HT-29 (cell line): Measurements from ENCODE around the gene FAM8A1. TPM values are rescaled to one million over a fixed set of nuclear protein-coding genes. Genes with fewer than 3 reads are reported as not detected.

Source experiments
- DNase-seq: peaks from one replicate; pipeline ENCODE4 v3.0.0-alpha.2; 2015; ENCODE audit warnings: low spot score
- total RNA-seq: library from RNA; depleted of rRNA; stranded (reverse); fragments of >200 nt; shearing (Covaris generic); gene quantifications from 2 replicates; pipeline ENCODE4 v1.2.3, GENCODE V29; 2014

FAM8A1 gene
- total RNA-seq, 1 experiment from 2014 or later = 9.9 TPM

- peak; percentile 49 for DNase-seq
Observed at GRCh38 chr6:17600527-17601385, 654 bp downstream of the FAM8A1 start.

GRCh38 chr6:17601386-17601703, 1.2 kb downstream of the FAM8A1 start:
- no peak for DNase-seq

- DNase-seq = no peak
Observed at GRCh38 chr6:17602888-17603287, 2.8 kb downstream of the FAM8A1 start.

DNA sequence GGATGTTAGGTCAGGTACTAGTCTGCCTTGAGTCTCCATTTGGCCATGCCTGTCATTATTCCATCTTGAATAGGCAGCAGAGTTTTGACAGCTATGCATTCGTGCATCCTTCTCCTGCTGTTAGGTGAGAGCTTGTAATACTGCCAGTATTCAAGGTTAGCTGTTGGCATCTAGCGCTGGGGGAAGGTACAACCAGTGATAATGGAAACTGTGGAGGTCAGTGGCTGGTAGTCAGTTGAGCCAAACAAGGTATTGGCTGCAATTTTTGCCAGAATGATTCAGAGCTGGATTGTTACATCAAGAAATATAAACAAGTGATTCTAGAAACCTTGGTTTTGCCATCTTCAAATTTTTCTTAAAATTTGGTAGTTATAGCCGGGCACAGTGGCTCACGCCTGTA, 6.5 kb downstream of the FAM8A1 start:
- no peak for DNase-seq

DNA sequence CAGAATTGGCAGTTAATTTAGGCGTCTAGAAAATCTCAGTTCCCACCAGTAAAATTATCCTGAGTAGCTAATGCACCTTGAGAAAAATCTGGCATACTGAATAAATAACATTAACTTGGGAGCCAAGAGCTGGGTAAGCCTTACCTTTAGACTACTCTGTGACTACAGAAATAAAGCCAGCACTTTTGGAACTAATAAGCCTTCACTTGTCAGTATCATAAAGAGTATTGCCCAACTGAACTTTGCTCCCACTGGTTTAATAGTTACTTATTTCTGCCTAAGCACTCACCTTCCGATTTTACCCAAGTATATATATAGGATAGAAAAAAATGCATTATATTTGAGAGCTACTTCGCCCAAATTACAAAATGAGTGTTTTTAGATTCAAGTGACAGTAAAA, 10.7 kb downstream of the FAM8A1 start:
- peak; percentile 37 for DNase-seq

DNA sequence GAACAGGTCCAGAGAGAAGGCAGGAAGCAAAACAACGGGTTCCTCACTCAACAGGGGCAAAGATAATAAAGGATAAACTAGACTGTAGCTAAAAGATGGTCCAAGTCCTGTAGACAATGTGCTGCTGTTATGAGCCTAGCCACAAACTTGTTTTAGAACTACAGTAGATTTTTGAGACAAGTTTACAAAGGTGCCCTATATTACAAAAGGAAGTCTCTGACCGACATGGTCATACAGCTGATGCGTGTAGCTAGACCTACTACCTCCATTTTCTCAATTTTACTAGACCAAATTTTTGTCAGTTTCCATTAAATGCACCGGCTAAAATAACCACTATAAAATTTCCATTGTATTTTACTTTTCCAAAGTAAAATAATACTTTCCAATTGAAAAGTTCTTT, 11.9 kb downstream of the FAM8A1 start:
- DNase-seq = no peak

DNA sequence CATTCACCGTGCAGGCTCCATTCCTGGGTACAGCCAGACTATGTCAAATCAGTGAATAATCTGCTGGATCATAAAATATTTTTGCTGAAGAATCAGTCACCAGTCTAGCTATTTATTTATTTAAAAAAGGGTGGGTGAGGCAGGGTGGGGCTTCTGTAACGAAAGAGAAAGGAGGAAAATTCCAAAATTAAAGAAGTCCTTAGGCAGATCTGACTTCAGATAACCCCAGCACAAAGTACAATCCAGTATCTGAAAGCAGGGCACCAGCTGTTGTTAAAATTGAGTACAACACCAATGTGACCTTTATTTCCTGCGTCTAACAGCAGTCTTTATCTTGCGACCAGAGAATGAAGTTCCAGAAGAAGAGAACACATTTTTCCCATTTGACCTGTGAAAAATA, 15.7 kb downstream of the FAM8A1 start:
- no peak for DNase-seq

GRCh38 chr6:17621003-17621402, 20.9 kb downstream of the FAM8A1 start:
- DNase-seq = no peak

DNA sequence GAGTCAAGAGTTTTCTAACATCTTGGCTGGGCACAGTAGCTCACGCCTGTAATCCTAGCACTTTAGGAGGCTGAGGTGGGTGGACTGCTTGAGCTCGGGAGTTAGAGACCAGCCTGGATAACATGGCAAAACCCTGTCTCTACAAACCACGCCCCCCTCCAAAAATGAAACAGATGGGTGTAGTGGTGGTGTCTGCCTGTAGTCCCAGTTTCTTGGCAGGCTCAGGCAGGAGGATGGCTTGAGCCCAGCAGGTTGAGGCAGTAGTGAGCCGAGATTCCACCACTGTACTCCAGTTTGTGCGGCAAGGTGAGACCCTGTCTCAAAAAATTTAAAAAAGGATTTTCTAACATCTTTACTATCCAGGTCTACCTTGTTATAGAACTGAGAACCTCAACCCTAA, 22.0 kb downstream of the FAM8A1 start:
- DNase-seq = no peak

GRCh38 chr6:17624396-17624795, 24.3 kb downstream of the FAM8A1 start:
- no peak for DNase-seq

DNA sequence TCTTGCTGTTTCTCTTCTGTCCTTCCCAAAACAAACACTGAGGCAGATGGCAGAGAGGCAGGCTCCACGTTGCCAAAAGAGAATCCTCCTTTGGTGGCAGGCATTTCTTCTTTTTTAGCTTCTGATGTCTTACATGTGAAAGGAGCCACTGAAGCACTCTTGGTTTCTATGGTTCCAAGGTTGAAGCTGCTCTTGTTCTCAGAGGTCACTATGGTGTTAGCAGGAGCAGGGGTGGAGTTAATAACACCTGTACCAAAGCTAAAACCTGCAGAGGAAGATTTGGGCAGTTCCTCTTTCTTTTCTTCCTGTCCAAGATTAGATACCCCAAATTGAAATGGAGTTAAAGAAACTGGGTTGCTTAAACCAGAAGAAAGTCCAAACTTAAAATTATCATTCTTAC, 28.8 kb downstream of the FAM8A1 start:
- no peak for DNase-seq

DNA sequence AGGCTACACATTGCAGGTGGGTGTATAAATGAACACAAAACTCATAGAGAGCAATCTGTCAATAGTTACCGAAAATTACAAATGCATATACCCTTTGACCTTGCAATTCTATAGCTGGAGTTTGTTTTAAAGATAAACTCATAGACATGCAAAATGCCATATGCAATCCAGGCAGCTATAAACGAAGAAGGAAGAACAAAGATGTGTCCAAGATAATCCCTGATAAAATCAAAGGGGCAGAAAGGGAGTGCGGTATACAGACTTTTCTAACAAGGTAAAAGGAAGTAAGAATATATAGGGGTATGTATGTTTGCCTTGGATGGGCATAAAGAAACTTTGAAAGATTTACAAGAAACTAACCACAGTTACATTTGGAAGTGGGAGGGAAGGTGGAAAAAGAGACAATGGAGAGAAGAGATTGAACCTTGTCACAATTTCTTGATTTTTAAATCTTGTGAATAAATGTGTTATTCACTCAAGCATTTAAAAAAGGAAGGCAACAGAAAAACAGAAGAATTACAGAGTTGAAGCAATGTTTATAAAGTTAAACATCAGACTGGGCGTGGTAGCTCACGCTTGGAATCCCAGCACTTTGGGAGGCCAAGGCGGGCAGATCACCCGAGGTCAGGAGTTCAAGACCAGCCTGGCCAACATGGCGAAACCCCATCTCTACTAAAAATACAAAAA, 29.9 kb downstream of the FAM8A1 start:
- DNase-seq = no peak

DNA sequence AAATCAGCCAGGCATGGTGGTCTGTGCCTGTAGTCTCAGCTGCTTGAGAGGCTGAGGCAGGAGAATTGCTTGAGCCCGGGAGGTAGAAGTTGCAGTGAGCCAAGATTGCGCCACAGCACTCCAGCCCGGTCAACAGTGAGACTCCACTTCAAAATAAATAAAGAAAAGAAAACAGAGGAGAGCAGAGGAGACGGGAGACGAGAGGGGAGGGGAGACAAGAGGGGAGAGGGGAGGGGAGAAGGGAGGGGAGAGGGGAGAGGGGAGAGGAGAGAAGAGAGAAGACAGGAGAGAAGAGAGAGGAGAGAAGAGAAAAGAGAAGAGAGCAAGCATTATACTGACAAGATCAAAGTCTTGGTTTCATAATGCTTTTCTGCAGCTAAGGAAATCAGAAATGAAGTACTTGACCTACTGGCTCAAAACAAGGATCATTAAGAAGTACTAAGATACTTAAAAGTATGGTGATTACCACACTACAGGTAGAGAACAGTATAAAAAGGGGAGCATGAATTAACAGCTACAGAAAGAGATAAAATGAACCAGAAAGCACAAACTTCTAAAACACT, 30.5 kb downstream of the FAM8A1 start:
- no peak for DNase-seq

DNA sequence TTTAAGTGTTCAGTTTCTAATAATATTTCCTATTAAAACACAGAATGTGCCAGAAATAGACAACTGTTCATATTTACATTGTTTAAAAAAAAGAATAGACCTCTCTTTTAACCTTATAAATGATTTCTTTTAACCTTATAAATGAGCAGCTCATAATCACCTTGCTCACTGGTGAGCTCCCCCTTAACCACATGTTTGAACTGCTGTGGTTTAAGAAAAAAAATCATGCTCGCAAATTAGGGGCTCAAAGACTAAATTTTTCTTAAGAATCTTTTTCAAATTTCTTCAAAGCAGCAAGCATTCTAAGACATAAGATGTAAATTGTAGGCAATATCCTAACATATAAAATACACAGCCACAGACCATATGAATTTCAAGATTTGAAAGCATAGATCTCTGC, 32.8 kb downstream of the FAM8A1 start:
- no peak for DNase-seq

DNA sequence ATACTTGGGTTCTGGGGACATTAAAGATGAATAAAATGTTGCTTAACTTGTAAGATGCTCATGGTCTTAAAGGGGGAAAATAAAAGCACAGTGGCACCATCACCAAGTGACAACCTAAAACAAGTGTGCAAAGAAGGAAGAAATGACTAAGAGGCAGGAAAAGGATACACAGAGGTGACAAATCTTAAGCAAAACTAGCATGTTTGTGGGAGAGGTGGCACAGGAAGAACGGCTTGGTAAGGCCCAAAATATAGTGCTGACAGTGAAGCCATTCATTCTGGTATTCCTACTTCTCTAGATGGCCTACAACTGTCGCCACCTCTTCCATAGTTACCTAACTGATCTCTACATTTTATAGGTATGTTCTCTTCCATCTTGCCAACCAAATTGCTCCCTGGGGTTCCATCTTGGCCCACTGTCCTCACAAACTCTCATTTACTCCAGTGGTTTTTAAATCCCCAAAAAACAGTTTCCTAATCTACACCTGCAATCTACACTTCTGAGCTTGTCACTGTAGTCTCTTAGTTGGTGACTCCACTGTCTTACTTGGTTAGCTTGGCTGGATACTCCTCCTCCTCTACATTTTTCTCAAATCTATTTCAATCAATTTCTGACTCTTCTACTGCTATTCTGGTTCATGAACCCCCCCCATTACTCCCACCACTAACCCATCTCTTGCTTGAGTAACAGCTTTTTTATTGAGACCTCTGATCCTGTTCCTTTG, 33.5 kb downstream of the FAM8A1 start:
- DNase-seq = no peak

GRCh38 chr6:17635568-17635967, 35.5 kb downstream of the FAM8A1 start:
- DNase-seq = no peak

DNA sequence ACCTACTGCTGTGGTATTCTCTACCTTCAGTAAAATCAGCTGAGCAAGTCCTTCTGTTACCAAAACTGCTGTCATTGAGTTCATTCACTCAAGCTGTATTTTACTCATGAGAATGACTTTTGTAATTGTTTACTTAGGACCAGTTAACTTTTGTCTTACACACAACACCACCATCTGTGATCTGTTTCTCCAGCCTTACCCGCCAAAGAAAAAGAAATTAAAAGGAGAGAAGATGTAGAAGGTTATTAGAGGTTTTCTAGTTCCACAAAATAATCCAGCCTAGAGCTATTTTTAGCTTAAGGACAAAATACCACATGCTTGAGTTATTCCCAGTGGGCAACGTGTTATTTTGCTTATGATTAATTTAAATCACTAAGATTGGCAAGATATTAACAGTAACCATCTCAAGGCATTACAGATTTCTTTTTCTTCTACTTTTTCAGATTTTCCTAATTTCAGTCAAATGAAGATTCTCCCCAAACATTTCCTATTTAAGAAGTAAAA, 38.2 kb downstream of the FAM8A1 start:
- DNase-seq = no peak

GRCh38 chr6:17640477-17640917, 40.4 kb downstream of the FAM8A1 start:
- no peak for DNase-seq

DNA sequence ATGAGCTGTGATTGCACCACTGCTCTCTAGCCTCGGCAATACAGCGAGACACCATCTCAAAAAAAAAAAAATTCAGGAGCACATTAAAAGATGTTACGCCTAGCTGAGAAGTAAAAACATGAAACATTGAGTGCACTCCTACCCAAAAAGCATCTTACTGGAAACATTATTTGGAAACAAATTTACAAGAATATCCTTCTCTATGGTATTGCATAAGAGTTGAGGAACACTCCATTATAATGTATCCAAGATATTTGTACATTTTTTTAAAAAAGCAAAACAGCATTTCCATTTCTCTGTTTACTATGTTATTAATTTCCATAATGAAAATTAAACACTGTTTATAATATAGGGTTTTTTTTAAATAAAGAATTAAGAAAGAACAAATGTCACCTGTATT, 48.6 kb downstream of the FAM8A1 start:
- no peak for DNase-seq

GRCh38 chr6:17650656-17651309, 50.7 kb downstream of the FAM8A1 start:
- DNase-seq = no peak

DNA sequence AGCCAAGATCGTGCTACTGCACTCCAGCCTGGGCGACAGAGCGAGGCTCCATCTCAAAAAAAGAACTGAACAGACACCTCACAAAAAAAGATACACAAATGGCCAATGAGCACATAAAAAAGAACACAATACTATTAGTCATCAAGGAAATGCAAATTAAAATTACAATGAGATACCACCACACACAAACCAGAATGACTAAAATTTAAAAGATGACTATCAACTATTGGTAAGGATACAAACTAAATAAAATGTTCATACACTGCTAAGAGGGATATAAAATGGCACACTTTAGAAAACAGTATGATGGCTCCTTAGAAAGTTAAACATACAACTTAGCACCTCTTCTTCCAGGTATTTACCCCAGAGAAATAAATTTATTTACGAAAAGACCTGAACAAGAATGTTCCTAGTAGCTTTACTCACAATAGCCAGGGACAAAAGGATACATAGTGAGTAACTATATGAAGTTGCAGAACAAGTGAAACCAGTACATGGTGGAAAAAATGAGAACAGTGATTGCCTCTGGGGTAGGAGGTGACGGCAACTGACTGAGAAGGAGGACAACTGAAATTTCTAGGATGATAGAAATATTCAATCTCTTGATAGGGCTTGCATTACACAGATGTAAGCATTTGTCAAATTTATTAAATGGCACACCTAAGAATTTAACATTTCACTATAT, 53.2 kb downstream of the FAM8A1 start:
- DNase-seq = no peak
